Measurements from ENCODE around the gene PRL.

Gene PRL

DNA sequence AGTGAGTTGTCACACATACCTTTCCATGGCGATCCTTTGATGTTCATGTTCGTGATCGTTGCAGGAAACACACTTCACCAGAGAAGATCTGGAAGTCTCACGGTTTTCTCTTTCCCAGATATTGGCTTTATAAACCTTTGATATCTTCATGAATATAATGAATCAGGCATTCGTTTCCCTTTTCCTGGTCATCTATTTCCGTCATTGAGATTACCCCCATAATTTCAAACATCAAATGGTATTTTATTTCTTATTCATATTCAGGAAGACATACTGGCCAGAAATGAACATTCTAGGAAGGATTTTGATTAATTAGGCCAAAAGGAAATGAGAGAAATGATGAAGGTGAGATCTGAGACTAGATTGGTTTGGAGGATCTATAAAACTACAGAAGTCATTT lies at the start of gene PRL:
Gene PRL (minus strand): TSS at position 101 of the 400 bp plus-strand sequence. CDS start 54 bp downstream, at position 47.
- no peak within 1 kb of the TSS for H3K27ac ChIP-seq
- H3K4me1 ChIP-seq: no peaks in the 10 kb centered on the region
- TF ChIP-seq Cebpa-rat (IDR thresholded peaks at IDR 0.05): no peak

DNA sequence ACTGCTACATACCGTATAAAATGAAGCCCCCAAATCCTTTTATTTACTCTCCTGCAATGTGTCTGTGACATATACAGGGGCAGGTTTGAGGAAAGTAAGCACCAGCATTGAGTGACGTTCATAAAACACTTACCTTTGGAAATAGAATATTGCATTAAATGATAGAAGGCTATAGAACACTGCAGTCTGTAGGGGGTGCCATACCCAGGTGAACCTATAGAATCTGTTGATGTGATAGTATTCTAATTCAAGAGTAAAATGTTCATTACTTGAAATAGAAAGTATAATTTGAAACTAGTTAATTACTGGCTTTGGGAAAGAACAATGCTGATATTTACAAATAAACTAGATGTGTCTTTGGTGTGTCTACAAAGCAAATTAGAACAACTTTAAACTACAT lies 47.0 kb upstream of the PRL start:
- Histone ChIP-seq H3K4me3 (no peak overlapping the region), H3K9ac (no peak overlapping the region), H3K4me1 (no peaks in the 10 kb centered on the region), H3K36me3 (no peaks in the 10 kb centered on the region), H4K20me1 (no peaks in the 10 kb centered on the region), H3K9me3 (peaks cover 4% of the 10 kb centered on the region), H3K27me3 (no peaks in the 10 kb centered on the region), H3K4me2 (no peak overlapping the region), H3K27ac (no peak overlapping the region)
- TF ChIP-seq Cebpa-rat (IDR thresholded peaks at IDR 0.05): no peak

More for the DNA sequence above, at the start of gene PRL:
- H3K9me3 ChIP-seq: no peaks in the 10 kb centered on the region
- no peak within 1 kb of the TSS for H3K9ac ChIP-seq
- no peaks in the 10 kb centered on the region for H4K20me1 ChIP-seq
- H3K4me2 ChIP-seq: no peak within 1 kb of the TSS
- H3K36me3 ChIP-seq: no peaks in the 10 kb centered on the region
- no peaks in the 10 kb centered on the region for H3K27me3 ChIP-seq
- no peak within 1 kb of the TSS for H3K4me3 ChIP-seq

DNA sequence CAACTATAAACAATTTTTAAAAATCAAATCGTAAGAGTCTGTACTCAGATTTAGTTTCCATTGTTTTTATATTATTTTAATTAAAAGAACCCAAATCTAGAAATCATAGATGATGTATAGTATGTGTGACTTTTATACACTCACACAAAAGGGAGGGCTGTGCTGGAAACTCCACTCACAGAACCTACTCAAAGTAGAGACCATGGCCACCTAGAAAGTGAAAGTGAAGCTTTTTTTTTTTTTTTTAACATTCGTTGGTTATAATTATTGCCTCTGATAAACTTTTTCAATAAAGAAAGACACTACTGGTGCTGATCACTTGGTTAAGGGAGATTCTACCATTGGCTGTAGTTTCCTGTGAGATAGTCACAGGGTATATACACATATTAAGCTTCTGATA lies 37.9 kb upstream of the PRL start:
- Histone ChIP-seq H3K4me1 (no peaks in the 10 kb centered on the region), H3K9ac (no peak overlapping the region), H3K27me3 (no peaks in the 10 kb centered on the region), H3K4me2 (no peak overlapping the region), H3K27ac (no peak overlapping the region), H4K20me1 (no peaks in the 10 kb centered on the region), H3K9me3 (peaks cover 13% of the 10 kb centered on the region), H3K36me3 (no peaks in the 10 kb centered on the region), H3K4me3 (no peak overlapping the region)
- TF ChIP-seq Cebpa-rat (IDR thresholded peaks at IDR 0.05): no peak

DNA sequence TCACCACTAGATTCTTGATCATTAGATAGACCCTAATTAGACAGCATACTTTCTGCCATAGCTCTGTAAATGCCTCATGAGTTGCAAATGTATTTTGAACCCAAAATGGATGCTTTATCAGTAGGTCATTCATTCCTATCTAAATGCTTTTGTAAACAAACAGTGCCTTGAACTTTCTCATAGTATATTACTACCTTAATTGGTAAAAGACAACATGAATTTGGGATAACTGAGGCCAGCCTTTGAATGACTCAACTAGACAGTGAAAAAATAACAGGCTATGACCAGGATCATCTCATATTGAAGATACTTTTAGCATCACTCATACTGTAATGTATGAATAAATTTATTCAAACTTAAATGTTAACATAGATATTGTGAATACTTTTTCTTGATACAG lies 37.0 kb upstream of the PRL start:
- H3K4me3 ChIP-seq: no peak overlapping the region
- peaks cover 13% of the 10 kb centered on the region for H3K9me3 ChIP-seq
- no peak overlapping the region for H3K27ac ChIP-seq
- no peaks in the 10 kb centered on the region for H4K20me1 ChIP-seq
- no peaks in the 10 kb centered on the region for H3K36me3 ChIP-seq
- TF ChIP-seq Cebpa-rat (IDR thresholded peaks at IDR 0.05): no peak
- H3K27me3 ChIP-seq: no peaks in the 10 kb centered on the region
- H3K4me1 ChIP-seq: no peaks in the 10 kb centered on the region
- H3K9ac ChIP-seq: no peak overlapping the region
- H3K4me2 ChIP-seq: no peak overlapping the region

DNA sequence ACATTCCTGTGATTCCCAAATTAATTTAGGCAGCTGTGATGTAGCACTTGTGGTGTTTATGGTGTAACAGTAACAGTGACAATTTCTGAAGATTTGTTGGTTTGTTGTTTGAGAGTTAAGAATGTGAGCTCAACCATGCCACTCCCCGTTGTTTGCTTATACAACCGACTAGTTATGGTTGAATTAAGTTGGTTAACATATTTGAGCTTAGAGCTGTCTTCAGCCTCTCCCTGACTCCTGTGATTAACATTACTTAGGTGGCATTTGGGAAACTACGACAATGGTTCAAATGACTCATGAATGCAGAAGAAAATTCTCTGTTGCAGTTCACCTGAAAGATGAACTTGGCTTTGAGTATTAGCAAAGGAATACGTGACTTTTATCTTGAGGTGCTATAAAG lies 35.9 kb upstream of the PRL start:
- Histone ChIP-seq H3K36me3 (no peaks in the 10 kb centered on the region), H3K9ac (no peak overlapping the region), H3K4me3 (no peak overlapping the region), H3K4me1 (no peaks in the 10 kb centered on the region; the same call in 1 of the 2 replicates), H3K27ac (no peak overlapping the region), H3K9me3 (peaks cover 13% of the 10 kb centered on the region), H3K27me3 (no peaks in the 10 kb centered on the region), H3K4me2 (no peak overlapping the region), H4K20me1 (no peaks in the 10 kb centered on the region)
- no peak for TF ChIP-seq Cebpa-rat (IDR thresholded peaks at IDR 0.05)

DNA sequence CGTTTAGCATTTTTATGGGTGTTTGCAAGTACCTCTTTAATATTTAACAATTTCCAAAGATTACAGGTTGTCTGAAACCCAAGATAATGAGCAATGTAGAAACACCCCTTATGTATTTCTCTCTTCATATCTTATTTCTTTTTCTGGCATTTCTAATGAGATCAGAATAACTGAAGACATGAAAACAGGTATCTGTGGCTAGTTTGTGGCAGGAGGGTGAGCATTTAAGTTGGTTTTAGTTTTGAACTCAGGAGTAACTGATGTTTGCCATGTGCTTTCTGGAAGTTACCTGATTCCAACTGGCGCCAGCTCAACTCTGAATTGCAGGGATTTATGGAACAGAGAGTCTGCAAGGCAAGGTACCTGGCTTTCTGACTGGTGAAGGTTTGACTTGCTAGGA lies 35.4 kb upstream of the PRL start:
- no peaks in the 10 kb centered on the region for H4K20me1 ChIP-seq
- no peaks in the 10 kb centered on the region; the same call in 1 of the 2 replicates for H3K4me1 ChIP-seq
- H3K9ac ChIP-seq: no peak overlapping the region
- H3K4me3 ChIP-seq: no peak overlapping the region
- no peaks in the 10 kb centered on the region for H3K27me3 ChIP-seq
- H3K9me3 ChIP-seq: peaks cover 13% of the 10 kb centered on the region
- no peak for TF ChIP-seq Cebpa-rat (IDR thresholded peaks at IDR 0.05)
- no peaks in the 10 kb centered on the region for H3K36me3 ChIP-seq
- H3K27ac ChIP-seq: no peak overlapping the region
- no peak overlapping the region for H3K4me2 ChIP-seq

DNA sequence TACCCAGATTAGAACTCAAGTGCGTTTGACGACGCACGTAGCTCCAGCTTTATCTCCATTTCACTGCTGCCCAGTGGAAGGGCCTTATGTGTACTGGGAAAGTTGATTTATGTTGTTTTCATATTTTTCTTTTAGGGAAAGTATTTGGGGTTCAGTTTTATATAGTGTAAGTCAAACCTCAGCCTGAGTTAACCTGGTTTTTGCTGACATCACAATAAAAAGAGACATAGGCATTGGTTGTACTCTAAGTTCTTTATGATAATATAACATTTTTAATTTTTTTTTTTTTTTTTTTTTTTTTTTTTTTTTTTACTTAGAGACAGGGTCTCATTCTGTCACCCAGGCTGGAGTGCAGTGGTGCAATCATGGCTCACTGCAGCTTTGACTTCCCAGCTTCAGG lies 34.1 kb upstream of the PRL start:
- H3K27me3 ChIP-seq: no peaks in the 10 kb centered on the region
- no peaks in the 10 kb centered on the region for H3K36me3 ChIP-seq
- no peak for TF ChIP-seq Cebpa-rat (IDR thresholded peaks at IDR 0.05)
- H3K4me2 ChIP-seq: no peak overlapping the region
- no peak overlapping the region for H3K27ac ChIP-seq
- no peak overlapping the region for H3K9ac ChIP-seq
- H4K20me1 ChIP-seq: no peaks in the 10 kb centered on the region
- H3K4me1 ChIP-seq: no peaks in the 10 kb centered on the region; the same call in 1 of the 2 replicates
- peaks cover 13% of the 10 kb centered on the region for H3K9me3 ChIP-seq
- no peak overlapping the region for H3K4me3 ChIP-seq

DNA sequence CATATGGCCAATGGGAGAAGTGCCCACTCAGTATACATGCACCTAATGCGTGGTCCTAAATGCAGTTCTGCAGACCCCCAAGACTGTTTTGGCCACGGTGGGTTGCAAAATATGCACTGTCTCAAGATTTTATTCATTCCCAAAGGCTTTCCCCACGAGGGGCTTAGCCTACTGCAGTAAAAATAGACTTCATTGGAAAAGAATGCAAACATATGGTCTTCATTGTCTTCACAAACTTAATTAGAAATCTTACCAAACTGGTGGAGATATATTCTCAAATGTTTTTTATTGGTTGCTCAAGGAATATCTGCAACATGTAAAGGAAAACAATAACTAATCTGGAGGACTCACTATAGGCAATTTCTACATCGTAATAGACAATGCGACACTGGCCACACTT lies 31.6 kb upstream of the PRL start:
- no peaks in the 10 kb centered on the region for H4K20me1 ChIP-seq
- no peaks in the 10 kb centered on the region for H3K36me3 ChIP-seq

DNA sequence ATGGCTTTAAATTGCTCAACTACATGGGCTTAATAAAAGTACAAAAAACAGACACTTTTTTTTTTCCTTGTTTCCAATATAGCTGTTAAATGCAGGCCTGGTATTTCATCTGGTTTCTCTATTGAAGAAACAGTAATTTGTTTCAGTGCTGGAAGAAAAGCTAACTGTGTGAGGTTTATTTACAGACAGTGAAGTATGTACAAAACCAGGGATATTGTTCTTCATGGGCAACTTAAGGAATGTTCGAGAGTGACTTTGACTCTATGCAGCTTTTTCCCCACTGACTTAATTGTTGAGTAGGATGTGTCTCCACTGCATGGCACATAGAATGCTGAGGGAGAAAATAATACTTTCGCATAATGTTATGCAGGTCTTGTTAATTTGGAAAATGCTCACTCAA lies 31.0 kb upstream of the PRL start:
- Histone ChIP-seq H3K4me1 (peaks cover 13% of the 10 kb centered on the region), H3K36me3 (no peaks in the 10 kb centered on the region), H3K27me3 (no peaks in the 10 kb centered on the region), H3K9ac (no peak overlapping the region), H3K9me3 (peaks cover 29% of the 10 kb centered on the region), H3K4me3 (no peak overlapping the region), H4K20me1 (no peaks in the 10 kb centered on the region), H3K4me2 (no peak overlapping the region), H3K27ac (no peak overlapping the region)
- TF ChIP-seq Cebpa-rat (IDR thresholded peaks at IDR 0.05): no peak

More for the DNA sequence above, 31.6 kb upstream of the PRL start:
- H3K27ac ChIP-seq: no peak overlapping the region
- no peak overlapping the region for H3K9ac ChIP-seq
- no peaks in the 10 kb centered on the region for H3K27me3 ChIP-seq
- TF ChIP-seq Cebpa-rat (IDR thresholded peaks at IDR 0.05): no peak
- H3K4me1 ChIP-seq: peaks cover 7% of the 10 kb centered on the region
- H3K9me3 ChIP-seq: peaks cover 29% of the 10 kb centered on the region
- H3K4me3 ChIP-seq: no peak overlapping the region
- H3K4me2 ChIP-seq: no peak overlapping the region

DNA sequence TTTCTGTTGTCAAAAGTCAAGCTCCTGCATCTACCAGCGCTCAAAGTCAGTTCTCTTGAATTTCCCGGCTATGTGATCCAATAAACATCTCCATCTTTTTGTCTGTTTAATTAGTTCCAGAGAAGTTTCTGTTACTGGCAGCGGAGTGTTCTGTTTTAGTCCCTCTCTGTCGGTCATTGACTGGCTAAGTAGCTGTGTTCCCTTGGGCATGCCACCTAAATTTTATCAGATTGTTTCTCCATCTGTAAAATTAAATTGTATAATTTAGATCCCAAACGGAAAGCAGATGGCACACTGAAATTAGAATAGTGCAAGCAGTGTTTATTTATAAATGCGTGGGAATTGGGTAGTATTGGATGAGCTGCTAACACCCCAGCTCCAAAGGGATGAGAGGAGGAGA lies 29.7 kb upstream of the PRL start:
- no peak for TF ChIP-seq Cebpa-rat (IDR thresholded peaks at IDR 0.05)
- no peak overlapping the region for H3K4me3 ChIP-seq

DNA sequence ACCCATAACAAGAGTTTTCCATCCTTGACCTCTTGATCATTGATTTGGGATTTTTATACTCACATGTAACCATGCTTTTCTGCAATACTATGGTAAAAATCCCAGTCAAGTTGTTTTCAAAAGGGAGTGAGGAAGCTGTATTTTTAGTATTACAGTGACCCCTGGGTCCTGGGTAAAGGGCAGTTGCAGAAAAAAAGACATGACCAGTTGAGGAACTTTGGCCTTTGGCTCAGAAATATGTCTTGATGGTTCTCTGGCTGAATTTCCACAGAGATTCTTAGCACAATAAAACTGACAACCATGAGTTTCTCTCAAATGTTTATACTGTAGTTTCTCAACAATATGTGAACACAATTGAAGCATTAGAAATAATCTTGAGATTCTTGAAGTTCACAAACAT lies 28.6 kb upstream of the PRL start:
- H3K4me1 ChIP-seq: peaks cover 31% of the 10 kb centered on the region

More for the DNA sequence above, 29.7 kb upstream of the PRL start:
- H3K27ac ChIP-seq: no peak overlapping the region
- peaks cover 26% of the 10 kb centered on the region for H3K4me1 ChIP-seq
- no peak overlapping the region for H3K9ac ChIP-seq
- H4K20me1 ChIP-seq: no peaks in the 10 kb centered on the region
- H3K36me3 ChIP-seq: no peaks in the 10 kb centered on the region
- no peaks in the 10 kb centered on the region for H3K27me3 ChIP-seq
- H3K9me3 ChIP-seq: peaks cover 27% of the 10 kb centered on the region
- H3K4me2 ChIP-seq: no peak overlapping the region

More for the DNA sequence above, 28.6 kb upstream of the PRL start:
- no peak for TF ChIP-seq Cebpa-rat (IDR thresholded peaks at IDR 0.05)
- H3K36me3 ChIP-seq: no peaks in the 10 kb centered on the region
- no peak overlapping the region for H3K9ac ChIP-seq
- peaks cover 19% of the 10 kb centered on the region for H3K9me3 ChIP-seq
- H4K20me1 ChIP-seq: no peaks in the 10 kb centered on the region
- H3K4me3 ChIP-seq: no peak overlapping the region
- no peak overlapping the region for H3K4me2 ChIP-seq
- H3K27me3 ChIP-seq: no peaks in the 10 kb centered on the region
- no peak overlapping the region for H3K27ac ChIP-seq

Data from BLaER1 (cell line).